Testis (tissue), 3 donors: ENCODE measurements around the gene ARID2. TPM values are rescaled to one million over a fixed set of nuclear protein-coding genes. Genes with fewer than 3 reads are reported as not detected.

Experiments
- DNase-seq: peaks from one replicate; pipeline ENCODE4 v3.0.0-alpha.2; 2019
- H3K27ac ChIP-seq, 2 donors: fragments of 200-600 bp; sonication (generic); one replicate each; pipeline ENCODE4 v1.5.1; 2019
- H3K27me3 ChIP-seq: fragments of 200-600 bp; sonication (generic); one replicate; pipeline ENCODE4 v1.5.1; 2019
- H3K36me3 ChIP-seq: fragments of 200-600 bp; sonication (generic); one replicate; pipeline ENCODE4 v1.5.1; 2017; ENCODE audit warnings: low read depth; ENCODE audit errors: missing control alignments
- H3K4me1 ChIP-seq: fragments of 200-600 bp; sonication (generic); one replicate; pipeline ENCODE4 v1.5.1; 2019
- H3K4me3 ChIP-seq, 2 donors: fragments of 200-600 bp; sonication (generic); one replicate each; pipeline ENCODE4 v1.5.1; 2017 to 2019
- H3K9me3 ChIP-seq: fragments of 200-600 bp; sonication (generic); one replicate; pipeline ENCODE4 v1.5.1; 2017
- POLR2A ChIP-seq: fragments of 450-650 bp; IDR thresholded peaks from one replicate; pipeline ENCODE4 v1.6.1; 2017; ENCODE audit warnings: antibody characterized with exemption, mild to moderate bottlenecking, moderate library complexity
- WGBS, 2 donors: methylation state at CpG; one replicate each; pipeline ENCODE4 v1.1.5; 2018; 5-methylcytosine and 5-hydroxymethylcytosine counted together
- intact Hi-C: fragments of 100-400 bp; cut with DNase I; formaldehyde crosslinking; loops from one replicate; pipeline ENCODE4 v1.15.1; 2023; ENCODE audit warnings: low total_unique reads
- polyA plus RNA-seq: library from polyadenylated mRNA; stranded (reverse); fragments of 350-450 nt; fragmentation: Illumina TruSeq; extraction: RNeasy Lipid Tissue Mini Kit (QIAGEN cat#74804); gene quantifications from one replicate; pipeline ENCODE4 v1.2.3, GENCODE V29; 2014; ENCODE audit warnings: low read depth, low replicate concordance; ENCODE audit not compliant: insufficient read depth
- total RNA-seq, 2 donors: library from RNA; depleted of rRNA; stranded (reverse); fragments of >200 nt; gene quantifications; one replicate each; pipeline ENCODE4 v1.2.3, GENCODE V29; 2016
- TF ChIP-seq, protein P1 (sequence below), 3 experiments: fragments of 450-650 bp in 2 of 3; fragments of 200-600 bp in 1 of 3; sonication (generic) in 1 of 3; IDR thresholded peaks; one replicate each; pipeline ENCODE4 v1.5.1; 2016 to 2019; ENCODE audit warnings: antibody characterized with exemption in 3 of 3, mild to moderate bottlenecking in 2 of 3, moderate library complexity in 1 of 3

Gene ARID2
- total and polyA plus RNA-seq, 3 donors from 2014 or later = 50.4 to 82.2 (median 72.4) TPM

DNA sequence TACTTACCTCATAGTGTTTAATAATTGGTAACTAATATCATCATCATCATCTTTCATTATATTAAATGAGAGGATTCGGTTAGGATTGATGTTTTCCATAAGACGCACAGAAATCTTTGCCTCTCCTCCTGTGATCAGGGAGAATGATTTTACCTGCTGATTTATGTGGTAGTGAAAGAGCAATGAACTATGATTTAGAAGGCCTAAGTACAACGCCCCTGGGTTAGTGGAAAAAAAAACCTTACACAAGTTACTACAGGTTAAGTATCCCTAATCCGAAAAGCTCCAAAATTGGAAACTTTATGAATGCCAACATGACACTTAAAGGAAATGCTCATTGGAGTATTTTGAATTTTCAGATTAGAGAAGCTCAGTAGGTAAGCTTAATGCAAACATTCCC, 55.8 kb downstream of the ARID2 start:
- 90 to 98% methylated on average over 4 of the region's 4 CpGs for WGBS, 2 donors
- DNase-seq = no peak
- no peak overlapping the region for H3K27ac ChIP-seq
- no peak for TF ChIP-seq POLR2A
- TF ChIP-seq, protein P1, sequence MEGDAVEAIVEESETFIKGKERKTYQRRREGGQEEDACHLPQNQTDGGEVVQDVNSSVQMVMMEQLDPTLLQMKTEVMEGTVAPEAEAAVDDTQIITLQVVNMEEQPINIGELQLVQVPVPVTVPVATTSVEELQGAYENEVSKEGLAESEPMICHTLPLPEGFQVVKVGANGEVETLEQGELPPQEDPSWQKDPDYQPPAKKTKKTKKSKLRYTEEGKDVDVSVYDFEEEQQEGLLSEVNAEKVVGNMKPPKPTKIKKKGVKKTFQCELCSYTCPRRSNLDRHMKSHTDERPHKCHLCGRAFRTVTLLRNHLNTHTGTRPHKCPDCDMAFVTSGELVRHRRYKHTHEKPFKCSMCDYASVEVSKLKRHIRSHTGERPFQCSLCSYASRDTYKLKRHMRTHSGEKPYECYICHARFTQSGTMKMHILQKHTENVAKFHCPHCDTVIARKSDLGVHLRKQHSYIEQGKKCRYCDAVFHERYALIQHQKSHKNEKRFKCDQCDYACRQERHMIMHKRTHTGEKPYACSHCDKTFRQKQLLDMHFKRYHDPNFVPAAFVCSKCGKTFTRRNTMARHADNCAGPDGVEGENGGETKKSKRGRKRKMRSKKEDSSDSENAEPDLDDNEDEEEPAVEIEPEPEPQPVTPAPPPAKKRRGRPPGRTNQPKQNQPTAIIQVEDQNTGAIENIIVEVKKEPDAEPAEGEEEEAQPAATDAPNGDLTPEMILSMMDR (IDR thresholded peaks at IDR 0.05) = no peak
- no peaks in the 10 kb centered on the region for H3K4me1 ChIP-seq
- intact Hi-C loops = no loop called here
- no peaks in the 10 kb centered on the region for H3K27me3 ChIP-seq
- H3K36me3 ChIP-seq = no peaks in the 10 kb centered on the region
- no peaks in the 10 kb centered on the region for H3K9me3 ChIP-seq
- H3K4me3 ChIP-seq = no peak overlapping the region

DNA sequence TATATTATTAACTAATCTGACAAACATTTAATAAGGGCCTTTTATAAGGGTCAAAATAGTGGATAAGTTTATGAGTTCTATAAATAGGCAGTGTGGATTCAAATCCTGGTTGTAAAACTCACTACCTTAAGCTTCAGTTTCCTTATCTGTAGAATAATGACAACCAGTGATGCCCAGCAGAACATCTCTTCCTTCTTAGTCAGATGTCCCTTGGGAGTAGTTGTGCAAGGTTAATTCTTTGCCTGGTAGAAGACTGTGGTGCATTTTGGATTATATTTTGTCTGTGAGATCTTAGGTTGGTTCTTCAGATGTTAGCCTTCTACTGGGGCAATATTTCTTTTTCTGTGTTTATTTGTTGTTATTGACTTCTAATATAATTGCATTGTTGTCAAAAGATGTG, 59.5 kb downstream of the ARID2 start:
- no peak for DNase-seq
- Histone ChIP-seq H3K9me3 (no peaks in the 10 kb centered on the region), H3K27ac (no peak overlapping the region), H3K4me1 (no peaks in the 10 kb centered on the region), H3K4me3 (no peak overlapping the region), H3K27me3 (no peaks in the 10 kb centered on the region), H3K36me3 (no peaks in the 10 kb centered on the region)
- TF ChIP-seq, protein P1 (IDR thresholded peaks at IDR 0.05) = no peak
- no peak for TF ChIP-seq POLR2A
- intact Hi-C loops = no loop called here

DNA sequence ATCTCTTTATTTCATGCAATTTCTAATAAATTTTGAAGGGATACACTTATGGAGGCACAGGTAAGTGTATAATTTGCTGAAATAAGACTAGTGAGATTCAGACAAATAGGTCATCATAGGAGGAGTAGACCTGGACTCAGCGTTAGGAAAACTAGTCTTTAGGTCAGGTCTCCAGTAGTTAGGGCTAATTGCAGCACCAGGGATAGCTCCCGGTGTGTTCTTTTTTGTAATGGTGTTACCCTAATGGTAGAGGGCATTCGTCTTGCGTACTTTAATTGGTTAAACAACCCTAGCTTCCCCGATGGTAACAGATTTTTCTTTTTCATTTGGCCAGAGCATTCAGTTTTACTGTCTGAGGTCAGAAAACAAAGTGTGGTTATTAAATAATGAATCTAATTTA, 64.9 kb downstream of the ARID2 start:
- no peak overlapping the region for H3K4me3 ChIP-seq
- H3K36me3 ChIP-seq = no peaks in the 10 kb centered on the region
- intact Hi-C loops = no loop called here
- no peak for DNase-seq
- no peak for TF ChIP-seq POLR2A
- TF ChIP-seq, protein P1 (IDR thresholded peaks at IDR 0.05) = no peak
- no peaks in the 10 kb centered on the region for H3K27me3 ChIP-seq
- H3K9me3 ChIP-seq = no peaks in the 10 kb centered on the region
- no peaks in the 10 kb centered on the region for H3K4me1 ChIP-seq
- H3K27ac ChIP-seq = no peak overlapping the region
- 84 to 92% methylated on average over 5 of the region's 5 CpGs for WGBS, 2 donors

DNA sequence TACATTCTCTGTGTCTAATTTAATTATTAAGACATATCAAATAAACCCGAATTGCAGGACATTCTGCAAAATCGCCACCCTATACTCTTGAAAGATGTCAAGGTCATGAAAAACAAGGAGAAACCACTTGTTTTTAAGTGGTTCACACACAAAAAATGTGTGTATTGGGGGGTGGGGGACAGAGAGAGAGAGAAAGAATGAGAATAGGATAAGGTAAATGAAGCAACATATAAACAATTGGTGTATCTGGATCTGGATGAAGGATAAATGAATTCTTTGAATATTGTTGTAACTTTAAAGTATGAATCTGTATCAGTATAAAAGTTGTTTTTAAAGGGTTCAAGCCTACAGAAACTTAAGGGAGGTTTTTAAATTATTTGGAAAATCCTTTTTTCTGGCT, 72.1 kb downstream of the ARID2 start:
- intact Hi-C loops = no loop called here
- 94 to 96% methylated on average over 2 of the region's 2 CpGs for WGBS, 2 donors
- no peak overlapping the region for H3K27ac ChIP-seq
- no peaks in the 10 kb centered on the region for H3K27me3 ChIP-seq
- no peaks in the 10 kb centered on the region for H3K9me3 ChIP-seq
- DNase-seq = no peak
- no peak overlapping the region for H3K4me3 ChIP-seq
- H3K36me3 ChIP-seq = no peaks in the 10 kb centered on the region
- TF ChIP-seq, protein P1 (IDR thresholded peaks at IDR 0.05) = no peak
- no peak for TF ChIP-seq POLR2A
- no peaks in the 10 kb centered on the region for H3K4me1 ChIP-seq

DNA sequence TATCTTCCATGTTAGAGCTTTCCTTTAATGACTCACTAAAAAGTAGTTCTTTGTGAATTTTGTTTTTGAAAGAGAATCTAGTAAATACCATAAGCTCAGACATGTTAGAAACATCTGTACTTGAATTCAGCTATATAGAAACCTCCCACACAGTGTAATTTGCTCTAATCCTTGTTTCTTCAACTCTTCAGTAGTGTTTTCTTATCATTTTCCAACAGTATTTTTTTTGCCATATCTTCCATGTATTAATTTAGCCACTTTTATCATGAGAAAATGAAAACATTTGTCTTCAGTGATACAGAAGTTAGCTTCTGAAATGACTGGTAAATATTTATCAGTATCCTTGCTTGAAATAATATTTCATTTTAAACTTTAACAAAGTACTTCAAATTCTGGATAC, 73.6 kb downstream of the ARID2 start:
- no peaks in the 10 kb centered on the region for H3K27me3 ChIP-seq
- H3K9me3 ChIP-seq = no peaks in the 10 kb centered on the region
- TF ChIP-seq POLR2A = no peak
- TF ChIP-seq, protein P1 (IDR thresholded peaks at IDR 0.05) = no peak
- H3K4me3 ChIP-seq = no peak overlapping the region
- H3K36me3 ChIP-seq = no peaks in the 10 kb centered on the region
- intact Hi-C loops = no loop called here
- H3K27ac ChIP-seq = no peak overlapping the region
- DNase-seq = no peak
- H3K4me1 ChIP-seq = no peaks in the 10 kb centered on the region
